ENCODE data around the gene SREBF1. TPM values are rescaled to one million over a fixed set of nuclear protein-coding genes. Genes with fewer than 3 reads are reported as not detected.

The SREBF1 gene
- total and polyA plus RNA-seq, 12 donors: 9.0 to 61.2 (median 20.1) TPM

DNA sequence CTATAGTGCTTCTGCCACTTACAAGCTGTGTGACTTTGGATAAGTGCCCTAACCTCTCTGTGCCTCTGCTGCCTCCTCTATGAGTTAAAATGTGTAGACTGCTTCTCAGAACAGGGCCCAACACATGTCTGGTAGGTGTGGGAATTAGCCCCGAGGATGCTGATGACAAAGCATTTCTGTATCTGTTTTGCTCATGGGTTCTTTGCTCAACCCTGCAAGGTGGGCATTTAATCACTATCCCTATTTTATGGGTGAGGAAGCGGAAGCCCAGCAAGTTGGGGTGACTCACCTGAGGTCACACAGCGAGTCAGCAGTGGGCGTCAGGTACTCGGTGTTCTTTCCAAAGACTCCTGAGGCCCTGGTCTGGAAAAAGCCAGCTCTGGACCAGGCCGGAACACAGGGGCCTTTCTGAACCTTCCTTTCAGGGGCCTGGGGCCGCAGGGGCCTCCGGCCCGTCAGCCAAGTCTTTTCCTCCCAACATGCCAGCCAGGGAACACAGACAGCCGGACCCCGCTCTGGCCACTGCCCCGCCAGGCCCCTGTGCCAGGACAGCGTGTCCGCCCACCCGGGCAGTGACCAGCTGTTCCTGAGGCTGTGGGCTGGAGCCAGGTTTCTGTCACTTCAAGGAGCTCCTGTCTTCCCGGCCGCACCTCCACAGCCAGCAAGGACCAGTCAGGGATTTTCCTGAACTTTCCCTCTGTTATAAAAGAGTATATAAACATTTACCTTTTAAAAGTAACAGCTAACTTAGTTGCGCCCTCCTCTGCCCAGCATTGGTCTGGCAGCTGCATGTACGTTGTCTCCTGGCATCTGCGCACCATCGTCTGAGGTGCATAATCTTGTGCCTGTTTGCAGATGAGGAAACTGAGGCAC is 62.5 kb downstream of the SREBF1 start:
- Histone ChIP-seq H3K4me1 (peaks cover 31 to 65% (median 53%) of the 10 kb centered on the region in 9 donors), H3K27ac (peak overlapping the region; percentile 46 to 73 (median 68)), H3K36me3 (no peaks in the 10 kb centered on the region), H3K4me3 (no peak overlapping the region), H3K27me3 (no peaks in the 10 kb centered on the region), H3K9me3 (no peaks in the 10 kb centered on the region)
- DNase-seq (no peak), ATAC-seq (peak in 4 of 8 donors; percentile 8 to 47 (median 22))
- peak in 6 of 9 donors; percentile 18 to 50 (median 33) for TF ChIP-seq CTCF (IDR thresholded peaks at IDR 0.05)
- intact Hi-C loops (cut with DNase I): loop anchor here in 2 of 10 donors (10.0 kb wide), 1 partner anchor 89 kb away; the partner anchor contains the start of gene RAI1 (in 2 of the 2)
- 47 to 57% methylated on average over 21 of the region's 21 CpGs for WGBS, 2 donors

DNA sequence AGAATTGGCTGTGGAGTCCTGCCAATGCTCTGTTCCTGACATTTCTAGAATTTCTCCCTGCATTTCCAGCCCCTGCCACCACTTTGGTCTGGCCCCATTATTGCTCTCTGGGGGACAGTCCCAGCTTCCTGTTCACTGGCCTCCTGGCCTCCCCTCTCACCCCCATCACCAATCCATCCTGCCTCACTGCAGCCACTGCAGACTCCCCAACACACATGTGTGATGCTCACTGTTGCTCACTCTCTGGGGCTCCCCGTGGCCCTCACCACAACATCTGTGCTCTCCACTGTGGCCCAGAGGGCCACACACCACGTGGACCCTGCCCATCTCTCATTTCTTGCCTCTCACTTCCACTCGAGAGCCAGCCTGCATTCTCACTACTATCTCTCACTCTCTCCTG is 64.6 kb downstream of the SREBF1 start:
- TF ChIP-seq CTCF (IDR thresholded peaks at IDR 0.05): no peak
- intact Hi-C loops (cut with DNase I): loop anchor here in 2 of 10 donors (10.0 kb wide), 1 partner anchor 87 kb away; the partner anchor contains the start of gene RAI1 (in 2 of the 2)
- Histone ChIP-seq H3K4me3 (no peak overlapping the region), H3K9me3 (no peaks in the 10 kb centered on the region), H3K4me1 (peaks cover 28 to 66% (median 51%) of the 10 kb centered on the region in 9 donors), H3K36me3 (no peaks in the 10 kb centered on the region), H3K27ac (no peak overlapping the region), H3K27me3 (no peaks in the 10 kb centered on the region)
- DNase-seq: no peak
- 64 to 82% methylated on average over 3 of the region's 3 CpGs for WGBS, 2 donors
- no peak for ATAC-seq

- Histone ChIP-seq H3K27me3 (no peaks in the 10 kb centered on the region), H3K36me3 (no peaks in the 10 kb centered on the region), H3K4me3 (no peak overlapping the region), H3K27ac (peak overlapping the region in 1 of 10 donors; percentile 49), H3K4me1 (peaks cover 29 to 71% (median 56%) of the 10 kb centered on the region in 9 donors), H3K9me3 (no peaks in the 10 kb centered on the region)
- intact Hi-C loops (cut with DNase I): loop anchor here in 3 of 10 donors (2.0 to 10.0 kb wide), 2 partner anchors 43 to 87 kb away; partner anchors contain the start of gene RAI1 (in 2 of the 3)
- ATAC-seq: peak in 1 of 8 donors; percentile 5
- no peak for DNase-seq
- no peak for TF ChIP-seq CTCF (IDR thresholded peaks at IDR 0.05)
- 91 to 94% methylated on average over 10 of the region's 10 CpGs for WGBS, 2 donors
Measured at GRCh38 chr17:17771498-17772201, 65.1 kb downstream of the SREBF1 start.

- no peak for TF ChIP-seq CTCF (IDR thresholded peaks at IDR 0.05)
- H3K27ac ChIP-seq: peak overlapping the region in 7 of 10 donors; percentile 3 to 60 (median 49)
- no peaks in the 10 kb centered on the region for H3K9me3 ChIP-seq
- no peak overlapping the region for H3K4me3 ChIP-seq
- no peak for DNase-seq
- H3K36me3 ChIP-seq: peaks cover 0 to 4% (median 0%) of the 10 kb centered on the region in 9 donors
- intact Hi-C loops (cut with DNase I): loop anchor here in 3 of 10 donors (2.0 to 10.0 kb wide), 2 partner anchors 42 to 86 kb away; partner anchors contain the start of gene RAI1 (in 2 of the 3)
- H3K27me3 ChIP-seq: no peaks in the 10 kb centered on the region
- H3K4me1 ChIP-seq: peaks cover 29 to 81% (median 63%) of the 10 kb centered on the region in 9 donors
- 60 to 67% methylated on average over 13 of the region's 13 CpGs for WGBS, 2 donors
- ATAC-seq: peak in 7 of 8 donors; percentile 14 to 44 (median 29)
Measured at GRCh38 chr17:17770632-17771044, 66.1 kb downstream of the SREBF1 start.

Measured in heart right ventricle (tissue), 16 donors.